PC-9 (cell line): ENCODE measurements around the gene TMA7B.

Source experiments
- CTCF ChIP-seq: fragments of 200-600 bp; sonication (generic); conservative IDR thresholded peaks from 2 replicates; pipeline ENCODE4 v1.6.1; 2017; ENCODE audit warnings: mixed run types, antibody characterized with exemption, mild to moderate bottlenecking, moderate library complexity
- EZH2 ChIP-seq: fragments of 200-600 bp; sonication (generic); IDR thresholded peaks from 2 replicates; pipeline ENCODE4 v1.8.0; 2017; ENCODE audit warnings: antibody characterized with exemption, low read depth

GRCh38 chr22:39962071-39962470 lies 1.9 kb downstream of the TMA7B start:
- TF ChIP-seq CTCF (no peak), EZH2 (no peak)
